Measurements from ENCODE around the gene GPC6. TPM values are rescaled to one million over a fixed set of nuclear protein-coding genes. Genes with fewer than 3 reads are reported as not detected.
"Not testable (repeated sequence)": the region's sequence is repeated elsewhere in the genome, so short reads cannot be mapped to it uniquely, and the experiment has no call there.

GPC6 gene
- total RNA-seq, 2 experiments from 2014 or later, result not detected

DNA sequence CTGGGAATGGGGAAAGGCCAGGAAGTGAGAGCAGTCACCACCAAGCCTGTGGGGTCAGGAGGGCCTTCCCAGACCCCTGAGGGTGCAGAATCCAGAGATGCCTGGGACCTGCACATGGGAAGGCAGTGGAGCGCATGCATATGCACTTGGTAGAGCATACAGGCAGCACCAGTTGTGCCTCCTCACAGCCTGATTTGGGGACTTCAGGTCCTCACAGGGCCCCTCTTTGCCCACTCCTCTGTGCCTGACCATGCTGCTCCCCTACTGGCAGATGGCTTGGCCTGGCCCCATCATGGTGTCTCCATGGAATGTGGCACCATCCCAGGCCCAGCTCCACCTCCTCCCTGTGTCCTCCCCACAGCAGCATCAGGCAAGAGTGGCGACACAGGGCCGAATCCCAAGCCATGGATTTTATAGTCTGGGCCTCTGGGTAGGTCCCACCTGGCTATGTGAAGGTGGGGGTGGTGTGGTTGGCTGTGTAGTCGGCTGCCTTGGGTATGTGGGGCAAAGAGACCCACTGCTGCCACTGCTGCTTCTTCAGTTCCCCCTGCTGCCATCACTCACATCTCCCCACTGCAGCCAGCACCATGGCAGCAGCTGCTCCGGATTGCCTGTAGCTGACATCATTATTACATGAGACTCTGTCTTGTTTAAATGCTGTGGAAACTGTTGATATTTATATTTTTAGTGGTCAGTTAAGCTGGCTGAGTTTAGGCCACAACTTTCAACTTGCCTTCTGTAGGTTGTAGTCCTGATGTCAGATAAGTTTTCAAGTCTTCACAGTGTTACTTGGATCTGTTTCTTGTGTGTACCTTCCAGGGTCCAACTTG is 247.0 kb downstream of the GPC6 start:
- ChIA-PET POLR2A (no interaction called here), CTCF (no interaction called here)

- POLR2A ChIA-PET, result no interaction called here
These were observed 249.6 kb downstream of the GPC6 start for GRCh38 chr13:93476175-93476574.

DNA sequence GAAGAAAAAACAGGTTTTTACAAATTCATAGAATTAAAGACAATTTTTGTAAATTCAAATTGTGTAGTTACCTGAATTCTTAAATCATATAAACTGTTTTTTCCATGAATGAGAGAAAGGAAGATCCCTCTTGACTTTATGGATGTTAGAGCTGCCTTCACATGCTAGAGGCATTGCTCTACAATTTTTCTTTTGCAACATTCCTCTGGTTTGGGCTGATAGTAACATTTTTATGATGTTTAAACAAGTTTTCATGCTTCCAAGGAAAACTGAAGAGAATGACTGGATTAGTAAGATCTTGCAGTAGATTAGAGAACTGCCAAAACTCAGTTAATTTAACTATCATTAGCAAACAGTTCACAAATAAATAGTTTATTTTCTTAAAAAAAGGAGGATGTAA is 250.6 kb downstream of the GPC6 start:
- ChIA-PET POLR2A (no interaction called here), CTCF (no interaction called here)

More at GRCh38 chr13:93476175-93476574, 249.6 kb downstream of the GPC6 start:
- CTCF ChIA-PET, result no interaction called here

GRCh38 chr13:93480553-93481106 is 254.0 kb downstream of the GPC6 start:
- POLR2A ChIA-PET, result no interaction called here
- CTCF ChIA-PET, result no interaction called here

GRCh38 chr13:93496117-93496516 is 269.5 kb downstream of the GPC6 start:
- POLR2A ChIA-PET, result not testable (repeated sequence)

DNA sequence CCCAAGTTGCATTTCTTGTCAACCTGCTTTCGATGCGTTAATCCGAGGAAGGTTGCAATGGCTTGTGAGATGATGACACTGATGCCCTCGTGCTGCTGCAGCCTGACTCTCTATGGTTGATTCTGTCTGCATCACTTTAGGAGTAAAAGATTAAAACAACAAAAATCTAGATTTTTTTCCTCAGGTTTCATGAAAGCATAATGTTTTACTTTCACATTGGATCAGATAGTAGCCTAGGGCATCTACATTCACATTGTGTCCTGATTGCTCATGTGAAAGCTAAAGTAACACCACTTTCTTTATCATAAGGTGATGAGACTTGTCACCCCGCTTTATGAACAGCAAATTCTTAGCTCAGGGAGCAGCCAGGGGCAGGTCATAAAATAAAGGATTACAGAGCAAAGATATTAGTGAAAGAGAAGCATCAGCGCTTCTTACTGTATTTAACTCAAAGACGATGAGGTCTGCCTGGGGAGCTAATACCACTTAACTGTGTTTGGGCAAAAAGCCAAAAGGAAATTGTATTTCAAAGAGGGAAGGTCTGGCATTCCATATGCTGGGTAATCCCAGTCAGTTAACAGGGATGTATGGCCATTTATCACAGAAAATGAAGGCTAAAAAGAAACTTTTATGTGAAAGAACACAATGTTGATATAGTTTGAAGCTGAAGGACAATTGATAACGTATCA is 270.5 kb downstream of the GPC6 start:
- CTCF ChIA-PET, result no interaction called here
- POLR2A ChIA-PET, result no interaction called here

More at GRCh38 chr13:93496117-93496516, 269.5 kb downstream of the GPC6 start:
- CTCF ChIA-PET, result not testable (repeated sequence)

GRCh38 chr13:93499991-93500390 is 273.4 kb downstream of the GPC6 start:
- CTCF ChIA-PET, result no interaction called here
- POLR2A ChIA-PET, result no interaction called here

- ChIA-PET CTCF (no interaction called here), POLR2A (no interaction called here)
These were observed 275.5 kb downstream of the GPC6 start for GRCh38 chr13:93502071-93502470.

DNA sequence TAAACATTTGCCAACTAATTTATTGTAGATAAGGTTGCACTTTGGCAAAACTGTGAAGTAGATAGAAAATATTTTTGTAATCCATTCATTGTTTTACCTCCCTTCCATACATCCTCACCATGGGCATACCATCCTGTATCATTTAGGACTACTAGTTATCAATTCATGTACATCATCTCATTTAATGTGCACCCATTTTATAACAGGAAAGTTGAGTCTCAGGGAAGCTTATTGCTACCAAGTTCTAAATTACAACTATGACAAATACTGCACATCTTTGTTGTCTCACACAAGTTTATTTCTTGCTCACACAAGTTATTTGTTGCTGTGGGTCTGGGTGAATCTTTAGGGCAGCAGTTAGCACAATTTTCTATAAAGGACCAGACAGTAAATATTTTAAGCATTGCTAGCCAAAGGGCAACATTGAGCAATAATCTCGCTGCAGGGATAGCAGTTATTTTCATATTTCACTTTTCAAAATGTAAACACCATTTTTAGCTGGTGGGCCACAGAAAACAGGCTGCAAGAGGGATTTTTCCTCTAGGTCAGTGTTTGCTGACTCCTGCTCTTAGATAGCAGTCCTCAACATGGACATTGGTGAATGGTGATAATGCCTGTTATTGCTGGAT is 276.5 kb downstream of the GPC6 start:
- ChIA-PET POLR2A (no interaction called here), CTCF (no interaction called here)

GRCh38 chr13:93505104-93505952 is 278.7 kb downstream of the GPC6 start:
- ChIA-PET POLR2A (no interaction called here), CTCF (no interaction called here)

- ChIA-PET CTCF (no interaction called here), POLR2A (no interaction called here)
These were observed 284.4 kb downstream of the GPC6 start for GRCh38 chr13:93511011-93511410.

DNA sequence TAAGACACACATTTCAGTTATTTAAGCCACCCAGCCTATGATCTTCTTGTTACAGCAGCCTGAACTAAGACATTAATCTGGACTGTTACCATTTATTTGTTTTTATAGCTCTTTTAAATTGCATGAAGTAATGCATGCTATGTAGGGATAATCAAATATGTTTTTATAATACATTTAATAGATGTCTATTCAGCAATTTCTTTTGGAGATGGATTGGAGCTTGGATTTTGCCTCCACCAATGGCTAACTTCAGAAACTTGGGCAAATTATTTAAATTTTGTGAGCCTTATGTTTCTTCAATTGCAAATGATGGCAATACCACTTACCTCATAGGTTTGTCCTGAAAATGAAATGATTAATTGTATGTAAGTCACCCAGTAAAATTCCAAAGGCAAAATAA is 288.7 kb downstream of the GPC6 start:
- POLR2A ChIA-PET, result no interaction called here
- CTCF ChIA-PET, result interaction anchor here (0.6 kb wide), 1 partner anchor 183 kb away, joined by 3 read pairs; no protein-coding TSS in a partner anchor

GRCh38 chr13:93517658-93518057 is 291.1 kb downstream of the GPC6 start:
- POLR2A ChIA-PET, result no interaction called here
- CTCF ChIA-PET, result interaction anchor here (0.6 kb wide), 1 partner anchor 28 kb away, joined by 3 read pairs; no protein-coding TSS in a partner anchor

DNA sequence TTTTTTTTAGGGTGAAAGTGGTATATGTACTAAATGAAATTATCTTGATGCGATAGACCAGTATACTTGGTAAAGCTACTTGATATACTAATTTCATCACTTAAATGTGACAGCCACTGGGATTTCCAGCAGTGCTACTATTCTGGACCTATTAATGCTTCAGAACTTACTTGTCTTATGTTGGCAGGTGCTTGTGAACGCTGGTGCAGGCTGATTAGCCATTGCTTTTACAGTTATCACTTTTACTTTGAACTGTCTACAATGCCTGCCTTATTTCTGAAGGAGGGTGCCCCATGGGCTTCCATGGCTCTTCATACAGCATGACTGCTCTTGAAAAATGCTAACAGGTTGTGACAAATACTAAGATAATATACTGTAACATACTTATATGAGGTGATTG is 294.7 kb downstream of the GPC6 start:
- POLR2A ChIA-PET, result no interaction called here
- CTCF ChIA-PET, result no interaction called here

DNA sequence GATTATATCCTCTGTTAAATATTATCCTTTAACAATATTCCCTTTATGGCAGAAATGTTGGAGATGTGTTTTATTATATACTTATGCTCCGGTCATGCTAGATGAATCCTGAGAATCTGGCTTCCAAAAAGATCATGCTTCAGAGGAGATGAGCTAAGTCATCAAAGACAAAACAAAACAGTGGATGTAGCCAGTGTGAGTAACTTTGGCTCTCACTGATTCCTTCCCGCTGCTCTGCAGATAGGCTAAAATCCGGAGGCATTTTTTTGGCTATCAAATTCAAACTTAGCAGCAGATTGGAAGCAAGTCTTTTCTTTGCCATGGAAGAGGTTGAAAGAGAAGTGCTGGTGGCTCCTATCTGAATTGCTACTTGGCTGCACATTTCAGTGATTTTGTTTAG is 295.9 kb downstream of the GPC6 start:
- CTCF ChIA-PET, result no interaction called here
- POLR2A ChIA-PET, result no interaction called here

- ChIA-PET POLR2A (no interaction called here), CTCF (no interaction called here)
These were observed 298.5 kb downstream of the GPC6 start for GRCh38 chr13:93525087-93525486.

DNA sequence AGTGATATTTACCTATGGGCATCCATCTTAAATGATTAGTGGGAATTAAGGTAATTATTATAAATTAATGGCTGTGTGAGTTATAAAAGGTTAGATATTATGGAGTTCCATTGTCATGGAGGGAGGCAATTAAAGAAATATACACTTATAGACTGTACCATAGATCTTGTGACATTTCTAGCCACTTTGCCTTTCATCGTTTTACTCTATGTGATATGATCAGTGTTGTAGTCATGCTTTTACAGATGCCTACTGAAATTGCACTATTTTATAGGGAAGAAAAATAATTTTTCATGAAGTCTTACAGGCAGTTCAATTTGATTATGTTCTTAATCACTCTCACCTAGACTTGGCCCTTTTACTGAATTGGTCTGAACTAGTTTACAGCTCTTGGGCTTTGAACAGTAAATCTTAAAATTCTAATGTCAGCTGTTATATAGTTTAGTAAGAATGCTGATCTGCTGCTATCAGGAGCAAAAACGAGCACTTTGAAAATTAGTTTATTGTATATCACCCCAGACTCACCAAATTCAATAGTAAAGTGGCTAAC is 301.2 kb downstream of the GPC6 start:
- ChIA-PET POLR2A (no interaction called here), CTCF (no interaction called here)

DNA sequence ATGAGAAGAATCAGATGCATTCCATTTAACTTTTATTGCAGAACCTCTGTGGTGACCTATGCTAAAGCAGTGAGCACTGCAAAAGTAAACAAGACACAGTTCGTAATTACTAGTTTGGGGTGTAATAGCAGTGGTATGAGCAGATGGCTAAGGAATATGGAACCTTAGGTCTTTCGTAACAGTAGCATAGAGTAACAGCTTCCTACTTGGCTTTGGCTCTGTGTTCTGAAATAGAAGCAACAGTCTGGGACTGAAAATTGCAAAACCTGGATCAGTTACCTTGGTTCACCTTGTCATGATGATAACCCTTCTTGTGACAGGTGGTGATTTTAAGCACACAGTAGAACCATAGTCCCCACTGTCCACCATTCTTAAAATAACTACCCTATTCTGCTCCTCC is 303.4 kb downstream of the GPC6 start:
- ChIA-PET CTCF (no interaction called here), POLR2A (no interaction called here)

- CTCF ChIA-PET, result no interaction called here
- POLR2A ChIA-PET, result no interaction called here
These were observed 307.6 kb downstream of the GPC6 start for GRCh38 chr13:93534181-93534700.

- POLR2A ChIA-PET, result no interaction called here
- CTCF ChIA-PET, result no interaction called here
These were observed 308.6 kb downstream of the GPC6 start for GRCh38 chr13:93535251-93535650.
